ENCODE results near the gene CD9. TPM values are rescaled to one million over a fixed set of nuclear protein-coding genes. Genes with fewer than 3 reads are reported as not detected.

Gene CD9
- total and polyA plus RNA-seq, 8 donors: 25.1 to 108 (median 33.8) TPM

DNA sequence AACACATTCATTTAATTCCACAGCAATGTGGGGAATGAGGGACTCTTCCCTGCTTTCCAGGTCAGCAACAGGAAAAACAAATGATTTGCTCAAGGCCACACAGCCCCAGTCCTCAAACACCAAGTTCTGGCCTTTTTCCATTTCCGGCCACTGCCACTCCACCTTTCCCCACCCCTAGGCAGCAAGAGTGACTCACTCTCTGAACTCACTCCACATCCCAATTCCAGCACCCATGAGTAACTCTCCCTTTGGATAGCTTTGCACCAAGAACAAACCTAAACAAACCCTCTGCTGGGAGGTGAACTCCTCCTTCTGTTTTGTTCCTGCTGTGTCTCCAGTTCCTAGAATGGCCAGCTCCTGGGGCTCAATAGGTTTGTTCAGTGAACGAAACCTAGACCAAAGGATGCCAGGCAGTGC, 79.9 kb downstream of the CD9 start:
- H3K27me3 ChIP-seq: no peaks in the 10 kb centered on the region
- no peaks in the 10 kb centered on the region for H3K36me3 ChIP-seq
- 47 to 50% methylated on average over 2 of the region's 2 CpGs for WGBS, 2 donors
- ATAC-seq: peak; percentile 56 to 78 (median 64)
- H3K4me3 ChIP-seq: no peak overlapping the region
- DNase-seq: peak in 5 of 6 donors; percentile 54 to 88 (median 78)
- peaks cover 17 to 23% (median 21%) of the 10 kb centered on the region in 3 donors for H3K4me1 ChIP-seq
- H3K27ac ChIP-seq: peak overlapping the region; percentile 87 to 98 (median 96)
- intact Hi-C loops (cut with DNase I): loop anchor here in 2 of 3 donors (2.0 to 10.0 kb wide), 4 partner anchors 85 to 295 kb away; no protein-coding TSS in a partner anchor
- TF ChIP-seq, protein P1, sequence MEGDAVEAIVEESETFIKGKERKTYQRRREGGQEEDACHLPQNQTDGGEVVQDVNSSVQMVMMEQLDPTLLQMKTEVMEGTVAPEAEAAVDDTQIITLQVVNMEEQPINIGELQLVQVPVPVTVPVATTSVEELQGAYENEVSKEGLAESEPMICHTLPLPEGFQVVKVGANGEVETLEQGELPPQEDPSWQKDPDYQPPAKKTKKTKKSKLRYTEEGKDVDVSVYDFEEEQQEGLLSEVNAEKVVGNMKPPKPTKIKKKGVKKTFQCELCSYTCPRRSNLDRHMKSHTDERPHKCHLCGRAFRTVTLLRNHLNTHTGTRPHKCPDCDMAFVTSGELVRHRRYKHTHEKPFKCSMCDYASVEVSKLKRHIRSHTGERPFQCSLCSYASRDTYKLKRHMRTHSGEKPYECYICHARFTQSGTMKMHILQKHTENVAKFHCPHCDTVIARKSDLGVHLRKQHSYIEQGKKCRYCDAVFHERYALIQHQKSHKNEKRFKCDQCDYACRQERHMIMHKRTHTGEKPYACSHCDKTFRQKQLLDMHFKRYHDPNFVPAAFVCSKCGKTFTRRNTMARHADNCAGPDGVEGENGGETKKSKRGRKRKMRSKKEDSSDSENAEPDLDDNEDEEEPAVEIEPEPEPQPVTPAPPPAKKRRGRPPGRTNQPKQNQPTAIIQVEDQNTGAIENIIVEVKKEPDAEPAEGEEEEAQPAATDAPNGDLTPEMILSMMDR (IDR thresholded peaks at IDR 0.05): no peak
- no peaks in the 10 kb centered on the region for H3K9me3 ChIP-seq
- no peak for FAIRE-seq

DNA sequence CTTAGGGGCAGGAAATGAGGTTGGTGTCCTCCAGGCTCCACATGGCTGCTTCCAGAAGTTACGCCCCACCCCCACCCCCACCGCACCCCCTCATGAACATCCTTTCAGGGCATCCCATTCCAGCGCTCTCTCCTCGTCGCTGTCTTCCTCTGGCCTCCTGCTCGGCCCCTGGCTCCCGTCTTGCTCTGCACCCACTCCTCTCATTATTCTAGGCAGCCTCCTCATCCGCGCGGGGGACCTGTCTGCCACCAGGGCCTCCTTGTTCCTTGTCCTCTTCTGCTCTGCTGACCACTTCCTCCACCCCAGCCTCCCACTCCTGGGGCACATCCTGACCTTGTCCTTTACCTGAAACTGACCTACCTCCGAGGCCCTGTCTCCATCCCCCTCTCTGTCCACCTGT, 80.5 kb downstream of the CD9 start:
- intact Hi-C loops (cut with DNase I): loop anchor here in 2 of 3 donors (2.0 to 10.0 kb wide), 4 partner anchors 86 to 296 kb away; no protein-coding TSS in a partner anchor
- FAIRE-seq (no peak), DNase-seq (peak in 1 of 6 donors; percentile 49), ATAC-seq (no peak)
- TF ChIP-seq, protein P1 (IDR thresholded peaks at IDR 0.05): no peak
- H3K9me3 ChIP-seq: no peaks in the 10 kb centered on the region
- no peak overlapping the region for H3K4me3 ChIP-seq
- peaks cover 17 to 23% (median 21%) of the 10 kb centered on the region in 3 donors for H3K4me1 ChIP-seq
- H3K36me3 ChIP-seq: no peaks in the 10 kb centered on the region
- no peaks in the 10 kb centered on the region for H3K27me3 ChIP-seq
- 91% methylated on average over 11 of the region's 11 CpGs for WGBS, 2 donors
- H3K27ac ChIP-seq: peak overlapping the region; percentile 87 to 98 (median 96)

DNA sequence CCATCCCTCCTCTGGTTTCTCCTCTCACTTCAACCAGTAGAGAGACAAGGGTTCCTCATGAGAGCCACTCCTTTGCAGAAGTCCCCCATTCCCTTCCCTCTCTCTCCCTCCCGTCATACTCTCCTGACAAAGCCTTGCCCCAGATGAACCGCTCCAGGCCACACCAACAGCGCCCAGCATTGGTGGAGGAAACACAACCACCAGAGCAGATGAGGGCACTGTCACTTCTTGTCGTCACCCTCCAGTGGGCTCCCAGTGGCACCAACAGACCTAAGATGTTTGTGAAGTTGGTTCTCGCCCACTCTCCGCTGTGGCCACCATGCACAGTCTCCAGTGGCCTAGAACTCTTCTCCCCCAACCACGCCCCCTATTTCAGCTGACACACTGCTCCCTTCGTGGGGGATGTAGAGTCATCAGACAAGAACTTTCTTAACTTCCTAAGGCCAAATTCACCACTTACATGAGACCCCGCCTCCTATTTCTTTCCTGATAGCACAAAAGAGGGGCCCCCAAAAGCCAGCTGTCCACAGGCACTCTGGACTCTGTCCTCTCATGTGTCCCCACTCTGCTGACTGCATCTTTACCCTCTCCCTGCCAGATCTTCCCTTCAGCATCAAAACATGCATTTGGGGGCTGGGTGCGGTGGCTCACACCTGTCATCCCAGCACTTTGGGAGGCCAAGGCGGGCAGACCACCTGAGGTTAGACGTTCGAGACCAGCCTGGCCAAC, 81.0 kb downstream of the CD9 start:
- no peak for FAIRE-seq
- Histone ChIP-seq H3K4me3 (no peak overlapping the region), H3K36me3 (no peaks in the 10 kb centered on the region), H3K4me1 (peaks cover 17 to 23% (median 21%) of the 10 kb centered on the region in 3 donors), H3K27ac (no peak overlapping the region), H3K9me3 (no peaks in the 10 kb centered on the region), H3K27me3 (no peaks in the 10 kb centered on the region)
- TF ChIP-seq, protein P1 (IDR thresholded peaks at IDR 0.05): no peak
- intact Hi-C loops (cut with DNase I): loop anchor here in 2 of 3 donors (2.0 to 10.0 kb wide), 4 partner anchors 86 to 296 kb away; no protein-coding TSS in a partner anchor
- ATAC-seq: no peak
- WGBS, 2 donors: 90% methylated on average over 13 of the region's 13 CpGs
- peak in 1 of 6 donors; percentile 33 for DNase-seq

DNA sequence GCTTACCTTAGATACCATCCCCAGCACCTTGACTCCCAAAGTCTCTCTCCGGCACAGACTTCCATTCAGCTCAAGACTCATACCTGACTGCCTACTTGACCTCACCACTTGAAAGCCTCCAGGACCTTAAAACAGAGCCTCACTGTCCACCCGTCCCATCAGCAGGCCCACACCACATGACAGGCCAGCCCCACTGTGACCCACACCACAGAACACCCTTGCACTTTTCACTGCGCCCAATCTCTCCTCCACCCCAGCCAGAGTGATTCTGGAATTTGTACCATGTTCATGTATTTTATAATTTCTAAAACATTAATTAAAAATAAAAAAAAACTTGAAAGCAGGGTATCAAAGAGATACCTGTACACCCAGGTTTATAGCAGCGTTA, 82.2 kb downstream of the CD9 start:
- Histone ChIP-seq H3K4me3 (no peak overlapping the region), H3K9me3 (no peaks in the 10 kb centered on the region), H3K27me3 (no peaks in the 10 kb centered on the region), H3K36me3 (no peaks in the 10 kb centered on the region), H3K4me1 (peaks cover 17 to 18% (median 17%) of the 10 kb centered on the region in 3 donors), H3K27ac (no peak overlapping the region)
- DNase-seq (peak in 1 of 6 donors; percentile 17), FAIRE-seq (no peak), ATAC-seq (no peak)
- intact Hi-C loops (cut with DNase I): loop anchor here in 2 of 3 donors (5.0 to 10.0 kb wide), 3 partner anchors 220 to 298 kb away; no protein-coding TSS in a partner anchor
- TF ChIP-seq, protein P1 (IDR thresholded peaks at IDR 0.05): no peak
- 83 to 90% methylated on average over 4 of the region's 4 CpGs for WGBS, 2 donors

All from pancreas (tissue), 10 donors.